ENCODE measurements around the gene TRIP10.

DNA sequence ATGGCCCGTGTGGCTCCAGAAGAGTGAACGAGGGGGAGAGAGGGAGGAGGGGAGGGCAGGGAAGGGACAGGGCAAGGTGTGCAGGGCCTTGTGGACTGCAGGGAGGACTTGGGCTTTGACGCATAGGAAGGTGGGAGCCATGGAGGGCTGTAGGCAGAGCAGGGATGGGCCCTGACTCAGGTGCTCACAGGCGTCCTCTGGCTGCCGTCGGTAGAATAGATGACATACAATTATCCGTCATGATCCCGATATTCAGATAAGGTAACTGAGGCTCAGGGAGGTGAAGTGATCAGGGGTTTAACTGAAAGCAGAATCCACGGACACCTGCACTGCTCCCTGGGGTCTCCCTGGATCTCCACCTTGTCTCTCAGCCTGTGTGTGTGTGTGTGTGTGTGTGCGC, 22.4 kb upstream of the TRIP10 start:
- TF ChIP-seq CTCF (IDR thresholded peaks at IDR 0.05 in 8 of 11, conservative IDR thresholded peaks at IDR 0.05 in 3 of 11), result no peak
- TF ChIP-seq POLR2A (IDR thresholded peaks at IDR 0.05), result no peak
- TF ChIP-seq POLR2AphosphoS5 (IDR thresholded peaks at IDR 0.05), result no peak

All from spleen (tissue), 7 donors.